H1 (cell line): ENCODE data around the gene SMURF2. TPM values are rescaled to one million over a fixed set of nuclear protein-coding genes. Genes with fewer than 3 reads are reported as not detected.

Source experiments
- CTCF ChIA-PET: fragments of 300-600 bp; sonication (Branson Sonifier 250); formaldehyde crosslinking; loops from one replicate; lab custom pipeline; 2021; ENCODE audit not compliant: partially characterized antibody; lab: Charles Lee
- POLR2A ChIA-PET: fragments of 300-600 bp; sonication (Branson Sonifier 250); formaldehyde crosslinking; loops from one replicate; lab custom pipeline; 2021; ENCODE audit warnings: inconsistent platforms; ENCODE audit not compliant: partially characterized antibody; lab: Charles Lee
- DNase-seq, 2 experiments: peaks; one replicate each; pipeline versions ENCODE4 v3.0.0 to v3.0.0-alpha.2; 2010 to 2022; ENCODE audit warnings: low spot score in 2 of 2, low read depth in 1 of 2, mixed read lengths in 1 of 2
- FAIRE-seq: peaks from 2 replicates; lab custom pipeline; 2011; peaks lifted over from hg19 to GRCh38; lab: Jason Lieb, UNC
- H2AFZ ChIP-seq: 2 replicates; pipeline ENCODE4 v1.8.1; 2012; ENCODE audit warnings: low read length, inconsistent platforms
- H2AK5ac ChIP-seq: 2 replicates; pipeline ENCODE4 v1.6.1; 2013; ENCODE audit warnings: low read depth, low read length
- H2BK120ac ChIP-seq: replicated peaks from 2 replicates; pipeline ENCODE3; 2013; ENCODE audit warnings: low read depth, low read length, inconsistent platforms
- H2BK12ac ChIP-seq: 2 replicates; pipeline ENCODE4 v1.6.1; 2013; ENCODE audit warnings: low read depth, low read length
- H2BK15ac ChIP-seq: 2 replicates; pipeline ENCODE4 v1.6.1; 2013; ENCODE audit warnings: low read length
- H2BK20ac ChIP-seq: 2 replicates; pipeline ENCODE4 v1.6.1; 2013; ENCODE audit warnings: low read length
- H2BK5ac ChIP-seq: 2 replicates; pipeline ENCODE4 v1.6.1; 2013; ENCODE audit warnings: low read depth, low read length
- H3K14ac ChIP-seq: 2 replicates; pipeline ENCODE4 v1.6.1; 2013; ENCODE audit warnings: inconsistent platforms; ENCODE audit not compliant: insufficient read length
- H3K18ac ChIP-seq: 2 replicates; pipeline ENCODE4 v1.6.1; 2013; ENCODE audit warnings: low read length; ENCODE audit errors: extremely low read depth
- H3K23ac ChIP-seq: 2 replicates; pipeline ENCODE4 v1.6.1; 2013; ENCODE audit warnings: inconsistent platforms; ENCODE audit not compliant: insufficient read length
- H3K23me2 ChIP-seq: 2 replicates; pipeline ENCODE4 v1.6.1; 2013; ENCODE audit warnings: low read depth, low read length
- H3K27ac ChIP-seq: 2 replicates; pipeline ENCODE4 v1.6.1; 2011; ENCODE audit warnings: low read depth, low read length, inconsistent platforms
- H3K27me3 ChIP-seq, 4 experiments: replicated peaks in 1 of 4; 1 replicate in 1 of 4; 2 replicates in 3 of 4; pipeline versions ENCODE4 v1.6.1 to v1.8.1; 2011 to 2013; ENCODE audit warnings: low read length in 3 of 4, mild to moderate bottlenecking in 3 of 4, inconsistent platforms in 2 of 4, mixed read lengths in 2 of 4, moderate library complexity in 1 of 4; ENCODE audit not compliant: control insufficient read depth in 3 of 4, insufficient read depth in 3 of 4; ENCODE audit errors: extremely low read depth in 1 of 4
- H3K36me3 ChIP-seq, 4 experiments: 2 replicates each; pipeline versions ENCODE4 v1.6.1 to v1.8.1; 2011 to 2013; ENCODE audit warnings: mild to moderate bottlenecking in 4 of 4, low read length in 3 of 4, moderate library complexity in 2 of 4, control low read depth in 1 of 4, inconsistent platforms in 1 of 4; ENCODE audit not compliant: insufficient read depth in 4 of 4, control insufficient read depth in 2 of 4
- H3K4ac ChIP-seq: replicated peaks from 2 replicates; pipeline ENCODE3; 2013; ENCODE audit warnings: low read length, low read depth, mixed read lengths, inconsistent platforms; ENCODE audit not compliant: insufficient read length
- H3K4me1 ChIP-seq, 4 experiments: replicated peaks in 1 of 4; 1 replicate in 1 of 4; 2 replicates in 3 of 4; pipeline versions ENCODE4 v1.6.1 to v1.8.1; 2011 to 2013; ENCODE audit warnings: low read length in 3 of 4, inconsistent platforms in 2 of 4, mixed read lengths in 1 of 4; ENCODE audit not compliant: insufficient read depth in 4 of 4, control insufficient read depth in 3 of 4
- H3K4me2 ChIP-seq, 2 experiments: 2 replicates each; pipeline versions ENCODE4 v1.6.1 to v1.8.1; 2011 to 2013; ENCODE audit warnings: low read depth in 2 of 2, low read length in 2 of 2, control low read depth in 1 of 2, inconsistent platforms in 1 of 2, mild to moderate bottlenecking in 1 of 2; ENCODE audit not compliant: insufficient read depth in 1 of 2
- H3K4me3 ChIP-seq, 4 experiments: fragments of 200-600, 300-600 bp in 1 of 4; sonication (generic), shearing (Covaris generic), sonication (Bioruptor Twin) in 1 of 4; 2 replicates each; pipeline versions ENCODE4 v1.5.1 to v1.8.1; 2011 to 2016; ENCODE audit warnings: low read length in 4 of 4, low read depth in 3 of 4, control low read depth in 2 of 4, inconsistent platforms in 2 of 4, mild to moderate bottlenecking in 2 of 4, mixed read lengths in 1 of 4, moderate library complexity in 1 of 4; ENCODE audit not compliant: insufficient read depth in 2 of 4; ENCODE audit errors: extremely low read depth in 1 of 4
- H3K56ac ChIP-seq: replicated peaks from 2 replicates; pipeline ENCODE3; 2013; ENCODE audit warnings: low read depth, mild to moderate bottlenecking, mixed read lengths, low read length, inconsistent platforms; ENCODE audit not compliant: insufficient read length
- H3K79me1 ChIP-seq: 2 replicates; pipeline ENCODE4 v1.6.1; 2013; ENCODE audit warnings: low read depth, low read length, control low read depth
- H3K79me2 ChIP-seq, 2 experiments: 2 replicates each; pipeline versions ENCODE4 v1.6.1 to v1.8.1; 2012 to 2013; ENCODE audit warnings: low read length in 2 of 2, mild to moderate bottlenecking in 2 of 2, inconsistent platforms in 1 of 2; ENCODE audit not compliant: insufficient read depth in 2 of 2, control insufficient read depth in 1 of 2
- H3K9ac ChIP-seq, 4 experiments: replicated peaks in 1 of 4; 1 replicate in 1 of 4; 2 replicates in 3 of 4; pipeline versions ENCODE4 v1.6.1 to v1.8.1; 2011 to 2013; ENCODE audit warnings: low read depth in 3 of 4, low read length in 3 of 4, control low read depth in 2 of 4, mild to moderate bottlenecking in 2 of 4, moderate library complexity in 2 of 4, inconsistent platforms in 1 of 4; ENCODE audit errors: extremely low read depth in 1 of 4
- H3K9me3 ChIP-seq, 2 experiments: 2 replicates each; pipeline versions ENCODE4 v1.6.1 to v1.8.1; 2012 to 2013; ENCODE audit warnings: mild to moderate bottlenecking in 2 of 2, moderate library complexity in 2 of 2, control low read depth in 1 of 2, inconsistent platforms in 1 of 2, low read depth in 1 of 2, low read length in 1 of 2, mixed read lengths in 1 of 2; ENCODE audit not compliant: insufficient read depth in 2 of 2
- H4K20me1 ChIP-seq, 2 experiments: replicated peaks in 1 of 2; 2 replicates each; pipeline versions ENCODE3 to v1.8.1; 2011 to 2013; ENCODE audit warnings: inconsistent platforms in 2 of 2, low read length in 2 of 2, mild to moderate bottlenecking in 1 of 2; ENCODE audit not compliant: insufficient read depth in 2 of 2, control insufficient read depth in 1 of 2
- H4K5ac ChIP-seq: 2 replicates; pipeline ENCODE4 v1.6.1; 2013; ENCODE audit warnings: low read length, low read depth, mixed read lengths, inconsistent platforms; ENCODE audit not compliant: insufficient read length
- H4K8ac ChIP-seq: 2 replicates; pipeline ENCODE4 v1.8.0; 2013; ENCODE audit warnings: mild to moderate bottlenecking, moderate library complexity, low read length, inconsistent platforms; ENCODE audit not compliant: insufficient read depth; ENCODE audit errors: extremely low read depth
- H4K91ac ChIP-seq: replicated peaks from 2 replicates; pipeline ENCODE3; 2013; ENCODE audit warnings: low read length, mixed read lengths, inconsistent platforms; ENCODE audit not compliant: insufficient read length
- ATF2 ChIP-seq: IDR thresholded peaks from 2 replicates; pipeline ENCODE4 v1.6.1; 2012; ENCODE audit warnings: low read length, inconsistent platforms
- BCL11A ChIP-seq, 2 experiments: IDR thresholded peaks; one replicate each; pipeline ENCODE4 v1.6.1; 2011; ENCODE audit warnings: low read depth in 2 of 2, low read length in 2 of 2, mild to moderate bottlenecking in 2 of 2
- HDAC6 ChIP-seq: IDR thresholded peaks from one replicate; pipeline ENCODE4 v1.7.1; 2012; ENCODE audit warnings: low read depth, mild to moderate bottlenecking, inconsistent platforms, low read length, moderate library complexity
- KDM5A ChIP-seq: fragments of 200-600 bp; IDR thresholded peaks from 2 replicates; pipeline ENCODE4 v1.7.1; 2012; ENCODE audit warnings: mild to moderate bottlenecking, low read length, inconsistent platforms, mixed read lengths
- POLR2A ChIP-seq, 2 experiments: IDR thresholded peaks; 1 replicate in 1 of 2; 2 replicates in 1 of 2; pipeline ENCODE4 v1.6.1; 2011; ENCODE audit warnings: low read depth in 2 of 2, low read length in 2 of 2, mild to moderate bottlenecking in 2 of 2; ENCODE audit errors: control extremely low read depth in 1 of 2
- SIN3A ChIP-seq, 2 experiments: IDR thresholded peaks in 1 of 2; conservative IDR thresholded peaks in 1 of 2; 2 replicates each; pipeline ENCODE4 v1.6.1; 2011 to 2012; ENCODE audit warnings: low read length in 2 of 2, improper control_type of control experiment in 1 of 2, low read depth in 1 of 2, mild to moderate bottlenecking in 1 of 2
- WGBS, 2 experiments: shearing (Covaris generic) in 1 of 2; methylation state at CpG; one replicate each; pipeline versions ENCODE4 v1.1.6 to v1.1.7; 2013 to 2015; ENCODE audit warnings: low lambda C conversion rate in 2 of 2, mixed read lengths in 2 of 2, inconsistent platforms in 1 of 2, low coverage in 1 of 2, missing lambda C conversion rate in 1 of 2; ENCODE audit not compliant: insufficient replicate concordance in 2 of 2, insufficient coverage in 1 of 2, insufficient read length in 1 of 2; ENCODE audit errors: extremely low coverage in 1 of 2, missing lambda C conversion rate in 1 of 2; 5-methylcytosine and 5-hydroxymethylcytosine counted together
- polyA plus RNA-seq, 7 experiments: library from polyadenylated mRNA; depleted of rRNA in 3 of 7; stranded (reverse) in 5 of 7; unstranded in 2 of 7; fragments of >200 nt in 5 of 7; fragments of 200-250 nt in 2 of 7; gene quantifications; 1 replicate in 5 of 7; 2 replicates in 1 of 7; 4 replicates in 1 of 7; pipeline versions ENCODE4 v1.2.1 to v1.2.3, GENCODE V29; 2011 to 2013; ENCODE audit warnings: missing spikeins in 2 of 7, mixed read lengths in 2 of 7
- total RNA-seq: library from RNA; stranded (reverse); fragmentation: NEBNext Ultra II Directional; extraction: Animal tissue kit (Norgen Biotek cat#: 25700); gene quantifications from 2 replicates; pipeline ENCODE4 v1.2.1, GENCODE V29; 2021

SMURF2 gene
- total and polyA plus RNA-seq, 2 of the 8 experiments (the other 6 are each of a cell fraction or from before 2014, with no cell fraction given): 7.2 to 29.2 TPM

GRCh38 chr17:64626827-64627226 lies 35.3 kb downstream of the SMURF2 start:
- H3K4me3 ChIP-seq: no peak overlapping the region
- no peaks in the 10 kb centered on the region for H3K36me3 ChIP-seq
- no peak overlapping the region for H2BK20ac ChIP-seq
- peaks cover 2% of the 10 kb centered on the region for H3K79me1 ChIP-seq
- H3K14ac ChIP-seq: no peak overlapping the region
- H2BK5ac ChIP-seq: no peak overlapping the region
- H2BK120ac ChIP-seq: no peak overlapping the region
- H3K27ac ChIP-seq: no peak overlapping the region
- H3K9ac ChIP-seq: no peak overlapping the region
- H2AK5ac ChIP-seq: no peak overlapping the region
- H3K79me2 ChIP-seq: peaks cover 0 to 42% of the 10 kb centered on the region in 2 experiments; a peak in 2 of 4 replicates
- H3K4me2 ChIP-seq: no peak overlapping the region
- ChIA-PET POLR2A (no interaction called here), CTCF (interaction anchor here (0.5 to 0.6 kb wide), 2 partner anchors 53 to 744 kb away, joined by 3 to 4 read pairs; no protein-coding TSS in a partner anchor)
- H4K20me1 ChIP-seq: peaks cover 2 to 3% of the 10 kb centered on the region in 2 experiments
- H4K5ac ChIP-seq: no peak overlapping the region
- no peak overlapping the region for H4K91ac ChIP-seq
- no peak overlapping the region for H2BK15ac ChIP-seq
- no peak overlapping the region for H2AFZ ChIP-seq
- no peaks in the 10 kb centered on the region for H3K23me2 ChIP-seq
- H3K27me3 ChIP-seq: no peaks in the 10 kb centered on the region
- H2BK12ac ChIP-seq: no peak overlapping the region
- DNase-seq (no peak), FAIRE-seq (no peak)
- WGBS, 2 experiments: 91% methylated on average over 3 of the region's 3 CpGs; no CpG with 5 or more reads in 1 of the 2 experiments
- no peaks in the 10 kb centered on the region for H3K4me1 ChIP-seq
- TF ChIP-seq KDM5A (no peak), HDAC6 (no peak), BCL11A (IDR thresholded peaks at IDR 0.05; ENCODE audit: low read depth in 2 of 2, low read length in 2 of 2) (no peak), SIN3A (conservative IDR thresholded peaks at IDR 0.05 in 1 of 2, IDR thresholded peaks at IDR 0.05 in 1 of 2; ENCODE audit: low read depth in 1 of 2, low read length in 2 of 2) (no peak), POLR2A (IDR thresholded peaks at IDR 0.05; ENCODE audit: control extremely low read depth in 1 of 2, low read depth in 2 of 2, low read length in 2 of 2) (no peak), ATF2 (no peak)
- no peak overlapping the region for H3K4ac ChIP-seq
- H3K23ac ChIP-seq: no peak overlapping the region
- H3K18ac ChIP-seq: no peak overlapping the region
- H3K9me3 ChIP-seq: no peaks in the 10 kb centered on the region
- no peak overlapping the region for H3K56ac ChIP-seq
- no peak overlapping the region for H4K8ac ChIP-seq
